Erythroblast (primary cell): ENCODE results near the gene ADH1B.

ENCODE experiments used
- DNase-seq, 2 experiments: peaks; one replicate each; lab custom pipeline; 2025; lab: John Stamatoyannopoulos, UW
- GATA1 ChIP-seq: IDR thresholded peaks from 2 replicates; pipeline ENCODE4 v1.6.1; 2011; ENCODE audit warnings: low read depth, mild to moderate bottlenecking, control low read depth, low read length, moderate library complexity
- POLR2A ChIP-seq: IDR thresholded peaks from 2 replicates; pipeline ENCODE4 v1.6.1; 2011; ENCODE audit warnings: mild to moderate bottlenecking, low read length

ADH1B gene

DNA sequence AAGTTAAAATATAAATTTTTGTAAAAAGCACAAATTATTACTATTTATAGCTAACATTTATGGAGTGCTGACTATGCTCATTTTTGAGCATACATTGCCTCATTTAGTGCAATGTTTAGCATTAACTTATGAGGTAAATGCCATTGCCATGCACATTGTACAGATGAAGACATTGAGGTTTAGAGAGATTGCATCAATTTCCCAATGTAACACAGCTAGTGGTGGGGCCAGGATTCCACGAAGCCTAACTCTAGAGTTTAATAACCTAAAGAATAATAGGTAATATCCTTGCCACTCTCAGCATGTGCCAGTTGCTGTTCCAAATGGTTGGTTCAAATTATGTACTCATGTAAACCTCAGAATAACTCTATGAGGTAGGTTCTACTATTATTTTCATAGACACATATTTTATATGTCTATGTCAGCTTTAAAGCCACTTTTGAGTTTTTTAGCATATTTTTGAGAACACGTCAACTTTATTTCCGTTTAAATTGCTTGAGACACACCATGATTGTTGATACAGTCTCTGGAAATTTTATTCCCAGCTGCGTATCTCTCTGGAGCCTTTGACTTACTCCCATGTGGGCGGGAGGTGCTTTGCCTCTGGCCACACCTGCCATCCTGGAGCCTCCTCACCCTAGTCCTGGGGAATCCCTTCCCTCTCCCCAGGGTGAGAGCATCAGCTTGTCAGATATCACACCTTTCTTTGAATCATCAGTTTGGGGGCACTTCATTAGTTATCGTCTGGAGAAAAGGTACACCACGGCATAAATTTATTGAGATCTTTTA lies 19.6 kb downstream of the ADH1B start:
- DNase-seq = no peak
- TF ChIP-seq POLR2A = no peak
- no peak for TF ChIP-seq GATA1

DNA sequence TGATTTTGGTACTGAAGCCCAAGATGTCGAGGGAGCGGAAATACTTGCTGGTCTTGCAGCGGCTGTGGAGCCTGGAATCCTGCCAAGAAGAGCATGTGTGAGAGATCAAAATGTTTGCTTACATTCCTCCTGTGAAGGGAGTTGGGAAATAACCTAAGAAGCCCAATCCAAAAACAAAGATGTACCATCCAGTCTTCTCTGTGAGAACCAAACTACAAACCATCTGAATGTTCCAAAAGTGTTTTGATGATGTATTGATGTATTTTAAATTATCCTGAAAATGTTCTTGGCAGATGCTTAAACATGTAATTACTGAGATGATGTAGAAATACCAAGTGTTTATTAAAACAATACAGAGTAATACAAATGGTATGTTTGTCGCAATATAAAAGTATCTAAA lies 20.3 kb downstream of the ADH1B start:
- TF ChIP-seq POLR2A = no peak
- no peak for TF ChIP-seq GATA1
- no peak for DNase-seq

GRCh38 chr4:99293357-99293756 lies 27.8 kb downstream of the ADH1B start:
- no peak for TF ChIP-seq GATA1
- TF ChIP-seq POLR2A = no peak
- DNase-seq = no peak

- DNase-seq = no peak
- TF ChIP-seq POLR2A = no peak
Observed at GRCh38 chr4:99290848-99291786, 30.1 kb downstream of the ADH1B start, which contains the start of gene ADH1A. ADH1A (minus strand) TSS chr4:99290985; CDS start chr4:99290914, 71 bp downstream.

DNA sequence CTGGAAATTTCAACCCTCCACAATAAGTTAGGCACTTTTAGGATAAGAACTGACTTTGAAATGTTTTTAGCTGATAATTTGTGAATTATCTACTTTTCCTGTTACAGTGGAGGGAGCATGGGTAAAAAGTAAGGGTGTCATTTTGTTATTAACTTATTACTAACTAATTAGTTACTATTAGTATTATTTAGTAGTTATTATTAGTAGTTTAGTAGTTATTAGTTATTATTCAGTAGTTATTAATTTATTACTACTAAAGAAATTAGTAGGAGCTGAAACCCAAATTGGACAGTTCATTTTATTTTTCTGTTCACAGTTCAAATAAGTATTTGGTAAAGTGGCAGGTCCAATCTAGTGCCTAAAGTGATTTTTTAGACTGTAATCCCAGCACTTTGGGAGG lies 35.8 kb downstream of the ADH1B start:
- no peak for TF ChIP-seq POLR2A
- DNase-seq = no peak

GRCh38 chr4:99282731-99283130 lies 38.5 kb downstream of the ADH1B start:
- DNase-seq = no peak
- TF ChIP-seq POLR2A (no peak), GATA1 (no peak)

- no peak for DNase-seq
- TF ChIP-seq GATA1 (no peak), POLR2A (no peak)
Observed at GRCh38 chr4:99281261-99281660, 39.9 kb downstream of the ADH1B start.

DNA sequence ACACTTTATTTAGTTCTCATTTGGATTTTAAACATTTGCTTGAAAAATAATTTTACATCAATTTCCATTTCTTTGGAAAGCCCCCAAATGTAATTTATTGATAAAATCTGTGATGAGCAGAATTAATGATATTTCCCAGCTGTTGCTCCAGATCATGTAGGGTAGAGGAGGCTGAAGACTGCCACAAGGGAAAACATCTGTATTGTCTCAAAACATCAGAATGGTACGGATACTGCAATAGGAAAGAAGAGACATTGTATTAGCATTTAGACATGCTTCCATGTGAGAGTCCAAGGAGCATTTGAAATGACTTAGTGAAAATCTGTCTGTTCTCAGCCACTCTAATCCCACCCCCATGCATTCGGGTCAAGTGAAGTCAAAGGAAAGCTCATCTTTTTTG lies 44.8 kb downstream of the ADH1B start:
- DNase-seq = no peak
- TF ChIP-seq POLR2A (no peak), GATA1 (no peak)

- DNase-seq = no peak
- no peak for TF ChIP-seq GATA1
- TF ChIP-seq POLR2A = no peak
Observed at GRCh38 chr4:99275885-99276284, 45.3 kb downstream of the ADH1B start.

DNA sequence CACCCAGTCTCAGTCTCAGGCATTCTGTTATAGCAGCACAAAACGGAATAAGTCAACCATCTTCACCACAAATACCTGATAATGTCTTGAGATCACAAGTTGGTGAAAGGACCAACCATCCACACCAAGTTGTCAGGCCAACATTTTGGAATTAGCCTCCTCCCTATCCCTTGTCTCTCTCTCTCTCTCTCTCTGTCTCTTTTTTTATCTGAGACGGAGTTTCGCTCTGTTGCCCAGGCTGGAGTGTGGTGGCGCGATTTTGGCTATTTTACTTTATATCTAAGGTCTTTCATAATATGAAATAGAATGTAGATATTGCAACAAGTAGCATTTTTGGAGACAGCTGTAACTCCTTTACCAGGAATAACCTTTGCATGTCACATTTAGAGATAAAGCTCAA lies 46.2 kb downstream of the ADH1B start:
- DNase-seq = no peak
- no peak for TF ChIP-seq GATA1
- TF ChIP-seq POLR2A = no peak

GRCh38 chr4:99273704-99274103 lies 47.5 kb downstream of the ADH1B start:
- TF ChIP-seq GATA1 = no peak
- TF ChIP-seq POLR2A = no peak
- no peak for DNase-seq

DNA sequence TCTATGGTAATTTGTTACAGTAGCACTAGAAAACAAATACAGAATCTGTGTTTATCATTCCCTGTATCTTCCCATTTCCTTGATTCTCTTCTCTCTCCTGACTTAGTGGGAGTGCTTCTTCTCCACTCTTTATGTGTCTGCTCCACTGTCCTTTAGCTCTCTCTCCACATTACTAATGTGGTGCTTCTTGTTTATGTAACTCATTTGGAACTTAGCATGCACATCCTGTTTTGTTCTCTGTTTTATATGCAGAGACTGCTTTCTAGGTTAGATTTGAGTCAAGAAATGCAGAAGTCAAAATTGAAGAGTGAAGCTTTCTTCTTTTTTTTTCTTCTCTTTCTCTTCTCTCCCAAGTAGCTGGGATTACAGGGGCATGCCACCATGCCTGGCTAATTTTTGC lies 56.3 kb downstream of the ADH1B start:
- no peak for DNase-seq
- TF ChIP-seq GATA1 (no peak), POLR2A (no peak)
